GM23338 (cell line): ENCODE measurements around the gene GRIK2. TPM values are rescaled to one million over a fixed set of nuclear protein-coding genes. Genes with fewer than 3 reads are reported as not detected.

Source experiments
- ATAC-seq: fragments of 200-7000 bp; cut with Tn5 transposase; 3 replicates; pipeline ENCODE4 v1.9.1; 2020
- DNase-seq: peaks from one replicate; pipeline ENCODE4 v3.0.0-alpha.2; 2015; ENCODE audit warnings: low spot score
- H2AFZ ChIP-seq: fragments of 200-600 bp; sonication (generic); 2 replicates; pipeline ENCODE4 v1.8.0; 2016; ENCODE audit warnings: antibody characterized with exemption, mild to moderate bottlenecking, moderate library complexity
- H3F3A ChIP-seq: fragments of 200-600 bp; sonication (generic); replicated peaks from 2 replicates; pipeline ENCODE4 v1.8.0; 2017; ENCODE audit warnings: antibody characterized with exemption, mixed run types, low read depth
- H3K27ac ChIP-seq: fragments of 200-600 bp; sonication (generic); 2 replicates; pipeline ENCODE4 v1.6.1; 2016; ENCODE audit warnings: low read depth
- H3K27me3 ChIP-seq: fragments of 200-600 bp; sonication (generic); 2 replicates; pipeline ENCODE4 v1.8.0; 2016; ENCODE audit warnings: mild to moderate bottlenecking, mixed run types, moderate library complexity; ENCODE audit not compliant: insufficient read depth
- H3K36me3 ChIP-seq: fragments of 200-600 bp; sonication (generic); 2 replicates; pipeline ENCODE4 v1.8.0; 2016; ENCODE audit warnings: mild to moderate bottlenecking; ENCODE audit not compliant: insufficient read depth
- H3K4me1 ChIP-seq: fragments of 200-600 bp; sonication (generic); 2 replicates; pipeline ENCODE4 v1.8.0; 2016; ENCODE audit warnings: mild to moderate bottlenecking, moderate library complexity; ENCODE audit not compliant: insufficient read depth
- H3K4me2 ChIP-seq: fragments of 200-600 bp; sonication (generic); 2 replicates; pipeline ENCODE4 v1.7.1; 2017; ENCODE audit warnings: mixed run types
- H3K4me3 ChIP-seq: fragments of 200-600 bp; sonication (generic); 2 replicates; pipeline ENCODE4 v1.6.1; 2016; ENCODE audit warnings: mixed run types
- H3K79me2 ChIP-seq: fragments of 200-600 bp; sonication (generic); replicated peaks from 2 replicates; pipeline ENCODE4 v1.8.0; 2017; ENCODE audit warnings: mild to moderate bottlenecking; ENCODE audit not compliant: insufficient read depth
- H3K9me2 ChIP-seq: fragments of 200-600 bp; sonication (generic); 2 replicates; pipeline ENCODE4 v1.8.0; 2017; ENCODE audit not compliant: insufficient read depth
- H4K20me1 ChIP-seq: fragments of 200-600 bp; sonication (generic); replicated peaks from 2 replicates; pipeline ENCODE4 v1.8.0; 2017; ENCODE audit warnings: mild to moderate bottlenecking; ENCODE audit not compliant: insufficient read depth
- H3K27ac Mint-ChIP-seq: 2 replicates; pipeline ENCODE4 v1.8.0; 2020; ENCODE audit warnings: inconsistent platforms, mild to moderate bottlenecking, moderate library complexity, mixed read lengths
- H3K27me3 Mint-ChIP-seq: 3 replicates; pipeline ENCODE4 v1.8.0; 2022; ENCODE audit warnings: low read depth, mild to moderate bottlenecking, moderate library complexity, mixed read lengths, inconsistent platforms; ENCODE audit not compliant: insufficient read depth, poor library complexity
- H3K36me3 Mint-ChIP-seq: 3 replicates; pipeline ENCODE4 v1.8.0; 2021; ENCODE audit warnings: low read depth, mild to moderate bottlenecking, inconsistent platforms, moderate library complexity, mixed read lengths
- H3K4me1 Mint-ChIP-seq: 3 replicates; pipeline ENCODE4 v1.8.0; 2020; ENCODE audit warnings: mild to moderate bottlenecking, inconsistent platforms, mixed read lengths
- H3K4me3 Mint-ChIP-seq: 3 replicates; pipeline ENCODE4 v1.8.0; 2021; ENCODE audit warnings: moderate library complexity, mild to moderate bottlenecking, inconsistent platforms, mixed read lengths
- H3K9me3 Mint-ChIP-seq: 3 replicates; pipeline ENCODE4 v1.8.0; 2020; ENCODE audit warnings: moderate library complexity, mild to moderate bottlenecking, inconsistent platforms, mixed read lengths
- CREB1 ChIP-seq: fragments of 250-450 bp; sonication (Bioruptor Pico); IDR thresholded peaks from 2 replicates; pipeline ENCODE4 v1.5.0; 2020; ENCODE audit warnings: low read depth, mild to moderate bottlenecking, moderate library complexity
- CTCF ChIP-seq, 2 experiments: fragments of 200-600 bp in 1 of 2; sonication (generic) in 1 of 2; conservative IDR thresholded peaks; 2 replicates each; pipeline versions ENCODE4 v1.5.1 to v1.6.1; 2016 to 2017; ENCODE audit warnings: antibody characterized with exemption in 2 of 2, low read depth in 2 of 2, mild to moderate bottlenecking in 2 of 2, moderate library complexity in 1 of 2
- ETS1 ChIP-seq: IDR thresholded peaks from 2 replicates; pipeline ENCODE4 v1.6.1; 2016; ENCODE audit warnings: antibody characterized with exemption
- EZH2 ChIP-seq: fragments of 200-600 bp; sonication (generic); IDR thresholded peaks from one replicate; pipeline ENCODE4 v1.8.0; 2017; ENCODE audit warnings: antibody characterized with exemption, mild to moderate bottlenecking, low read depth; ENCODE audit not compliant: unreplicated experiment
- EZH2phosphoT487 ChIP-seq: fragments of 200-600 bp; sonication (generic); IDR thresholded peaks from one replicate; pipeline ENCODE4 v1.8.1; 2018; ENCODE audit warnings: antibody characterized with exemption; ENCODE audit not compliant: unreplicated experiment
- JUNB ChIP-seq: IDR thresholded peaks from one replicate; pipeline ENCODE4 v1.6.1; 2016; ENCODE audit warnings: antibody characterized with exemption; ENCODE audit not compliant: unreplicated experiment
- NANOG ChIP-seq: IDR thresholded peaks from 2 replicates; pipeline ENCODE4 v1.6.1; 2016; ENCODE audit warnings: antibody characterized with exemption, borderline replicate concordance
- POLR2AphosphoS5 ChIP-seq: IDR thresholded peaks from 2 replicates; pipeline ENCODE4 v1.6.1; 2016; ENCODE audit warnings: antibody characterized with exemption, low read depth
- REST ChIP-seq: IDR thresholded peaks from one replicate; pipeline ENCODE4 v1.6.1; 2018; ENCODE audit warnings: antibody characterized with exemption; ENCODE audit not compliant: unreplicated experiment
- STAT1 ChIP-seq: IDR thresholded peaks from one replicate; pipeline ENCODE4 v1.6.1; 2016; ENCODE audit warnings: antibody characterized with exemption; ENCODE audit not compliant: unreplicated experiment
- ZNF114 ChIP-seq: fragments of 250-450 bp; sonication (Bioruptor Pico); IDR thresholded peaks from 2 replicates; pipeline ENCODE4 v1.5.0; 2020; ENCODE audit warnings: mild to moderate bottlenecking, moderate library complexity
- ZNF331 ChIP-seq: fragments of 250-450 bp; sonication (Bioruptor Pico); IDR thresholded peaks from 2 replicates; pipeline ENCODE4 v1.5.0; 2020; ENCODE audit warnings: low read depth, mild to moderate bottlenecking, moderate library complexity
- ZNF462 ChIP-seq: fragments of 250-450 bp; sonication (Bioruptor Pico); IDR thresholded peaks from 2 replicates; pipeline ENCODE4 v1.5.0; 2020; ENCODE audit warnings: mild to moderate bottlenecking, moderate library complexity
- polyA plus RNA-seq: library from polyadenylated mRNA; unstranded; fragments of >200 nt; fragmentation: Nextera tagmentation; extraction: Ambion mirVana; gene quantifications from 2 replicates; pipeline ENCODE4 v1.2.1, GENCODE V29; 2016
- total RNA-seq: library from RNA; depleted of rRNA; stranded (reverse); fragments of >200 nt; shearing (Covaris generic); gene quantifications from 2 replicates; pipeline ENCODE4 v1.2.3, GENCODE V29; 2014

The GRIK2 gene
- total and polyA plus RNA-seq, 2 experiments from 2014 or later, result 0.73 to 3.0 TPM

- no peak for ATAC-seq
- Mint-ChIP-seq H3K4me3 (no peak overlapping the region), H3K27ac (no peak overlapping the region), H3K36me3 (no peaks in the 10 kb centered on the region), H3K4me1 (peaks cover 3% of the 10 kb centered on the region; the same call in 2 of the 3 replicates), H3K27me3 (no peaks in the 10 kb centered on the region), H3K9me3 (no peaks in the 10 kb centered on the region)
- Histone ChIP-seq H3K4me2 (no peak overlapping the region), H3K27me3 (no peaks in the 10 kb centered on the region), H3K9me2 (no peaks in the 10 kb centered on the region), H3K4me3 (no peak overlapping the region), H3F3A (no peaks in the 10 kb centered on the region), H3K4me1 (no peaks in the 10 kb centered on the region), H3K36me3 (no peaks in the 10 kb centered on the region), H3K27ac (no peak overlapping the region), H3K79me2 (no peaks in the 10 kb centered on the region), H4K20me1 (no peaks in the 10 kb centered on the region), H2AFZ (no peak overlapping the region; the same call in 1 of the 2 replicates)
- DNase-seq, result no peak
- TF ChIP-seq EZH2 (no peak), CREB1 (CRISPR knock-in tag) (no peak), EZH2phosphoT487 (no peak), CTCF (conservative IDR thresholded peaks at IDR 0.05; ENCODE audit: low read depth in 2 of 2) (no peak), POLR2AphosphoS5 (no peak), NANOG (no peak), JUNB (no peak), ZNF462 (no peak), ZNF114 (no peak), STAT1 (no peak), REST (no peak), ZNF331 (CRISPR knock-in tag) (no peak), ETS1 (no peak)
Observed at GRCh38 chr6:101352316-101352715, 41.2 kb upstream of the GRIK2 start.
